ENCODE data around the gene PTPN20.

PTPN20 gene

GRCh38 chr10:47043928-47044538 lies 132.8 kb downstream of the PTPN20 start:
- H3K27me3 ChIP-seq (ENCODE audit: insufficient read depth, low read length) = no peaks in the 10 kb centered on the region
- H2AFZ ChIP-seq (ENCODE audit: low read length, unreplicated experiment) = no peak overlapping the region

GRCh38 chr10:47044741-47045140 lies 133.5 kb downstream of the PTPN20 start:
- Histone ChIP-seq H2AFZ (ENCODE audit: low read length, unreplicated experiment) (no peak overlapping the region), H3K4me3 (ENCODE audit: low read depth, low read length) (no peak overlapping the region), H3K27ac (ENCODE audit: low read depth, low read length) (no peak overlapping the region), H3K79me2 (ENCODE audit: control insufficient read depth, insufficient read depth, low read length, unreplicated experiment) (no peaks in the 10 kb centered on the region), H3K27me3 (ENCODE audit: insufficient read depth, low read length) (no peaks in the 10 kb centered on the region), H3K36me3 (ENCODE audit: insufficient read depth, low read length) (no peaks in the 10 kb centered on the region), H3K4me1 (ENCODE audit: control insufficient read depth, insufficient read depth, low read length, unreplicated experiment) (no peaks in the 10 kb centered on the region)

More at GRCh38 chr10:47043928-47044538, 132.8 kb downstream of the PTPN20 start:
- Histone ChIP-seq H3K79me2 (ENCODE audit: control insufficient read depth, insufficient read depth, low read length, unreplicated experiment) (no peaks in the 10 kb centered on the region), H3K4me1 (ENCODE audit: control insufficient read depth, insufficient read depth, low read length, unreplicated experiment) (no peaks in the 10 kb centered on the region), H3K36me3 (ENCODE audit: insufficient read depth, low read length) (no peaks in the 10 kb centered on the region), H3K4me3 (ENCODE audit: low read depth, low read length) (no peak overlapping the region), H3K27ac (ENCODE audit: low read depth, low read length) (no peak overlapping the region)

GRCh38 chr10:47045331-47045861 lies 134.2 kb downstream of the PTPN20 start:
- no peaks in the 10 kb centered on the region for H3K27me3 ChIP-seq (ENCODE audit: insufficient read depth, low read length)
- H3K36me3 ChIP-seq (ENCODE audit: insufficient read depth, low read length) = no peaks in the 10 kb centered on the region
- no peaks in the 10 kb centered on the region for H3K79me2 ChIP-seq (ENCODE audit: control insufficient read depth, insufficient read depth, low read length, unreplicated experiment)
- no peak overlapping the region for H3K27ac ChIP-seq (ENCODE audit: low read depth, low read length)
- no peak overlapping the region for H2AFZ ChIP-seq (ENCODE audit: low read length, unreplicated experiment)
- no peak overlapping the region for H3K4me3 ChIP-seq (ENCODE audit: low read depth, low read length)
- no peaks in the 10 kb centered on the region for H3K4me1 ChIP-seq (ENCODE audit: control insufficient read depth, insufficient read depth, low read length, unreplicated experiment)

GRCh38 chr10:47046321-47047126 lies 135.3 kb downstream of the PTPN20 start:
- Histone ChIP-seq H3K27me3 (ENCODE audit: insufficient read depth, low read length) (no peaks in the 10 kb centered on the region), H3K27ac (ENCODE audit: low read depth, low read length) (no peak overlapping the region), H3K79me2 (ENCODE audit: control insufficient read depth, insufficient read depth, low read length, unreplicated experiment) (no peaks in the 10 kb centered on the region), H3K4me3 (ENCODE audit: low read depth, low read length) (no peak overlapping the region), H2AFZ (ENCODE audit: low read length, unreplicated experiment) (no peak overlapping the region), H3K4me1 (ENCODE audit: control insufficient read depth, insufficient read depth, low read length, unreplicated experiment) (no peaks in the 10 kb centered on the region), H3K36me3 (ENCODE audit: insufficient read depth, low read length) (no peaks in the 10 kb centered on the region)

- H3K4me3 ChIP-seq (ENCODE audit: low read depth, low read length) = no peak overlapping the region
- H3K27me3 ChIP-seq (ENCODE audit: insufficient read depth, low read length) = no peaks in the 10 kb centered on the region
- no peak overlapping the region for H2AFZ ChIP-seq (ENCODE audit: low read length, unreplicated experiment)
- no peaks in the 10 kb centered on the region for H3K36me3 ChIP-seq (ENCODE audit: insufficient read depth, low read length)
- H3K79me2 ChIP-seq (ENCODE audit: control insufficient read depth, insufficient read depth, low read length, unreplicated experiment) = no peaks in the 10 kb centered on the region
- H3K27ac ChIP-seq (ENCODE audit: low read depth, low read length) = no peak overlapping the region
- H3K4me1 ChIP-seq (ENCODE audit: control insufficient read depth, insufficient read depth, low read length, unreplicated experiment) = no peaks in the 10 kb centered on the region
Measured at GRCh38 chr10:47047127-47047504, 135.9 kb downstream of the PTPN20 start.

- Histone ChIP-seq H3K27ac (ENCODE audit: low read depth, low read length) (no peak overlapping the region), H3K79me2 (ENCODE audit: control insufficient read depth, insufficient read depth, low read length, unreplicated experiment) (no peaks in the 10 kb centered on the region), H2AFZ (ENCODE audit: low read length, unreplicated experiment) (no peak overlapping the region)
Measured at GRCh38 chr10:47047577-47048525, 136.6 kb downstream of the PTPN20 start.

GRCh38 chr10:47048526-47048905 lies 137.3 kb downstream of the PTPN20 start:
- Histone ChIP-seq H3K79me2 (ENCODE audit: control insufficient read depth, insufficient read depth, low read length, unreplicated experiment) (no peaks in the 10 kb centered on the region), H3K27ac (ENCODE audit: low read depth, low read length) (no peak overlapping the region), H3K36me3 (ENCODE audit: insufficient read depth, low read length) (no peaks in the 10 kb centered on the region), H3K4me3 (ENCODE audit: low read depth, low read length) (no peak overlapping the region), H3K27me3 (ENCODE audit: insufficient read depth, low read length) (no peaks in the 10 kb centered on the region), H3K4me1 (ENCODE audit: control insufficient read depth, insufficient read depth, low read length, unreplicated experiment) (no peaks in the 10 kb centered on the region), H2AFZ (ENCODE audit: low read length, unreplicated experiment) (no peak overlapping the region)

More at GRCh38 chr10:47047577-47048525, 136.6 kb downstream of the PTPN20 start:
- Histone ChIP-seq H3K36me3 (ENCODE audit: insufficient read depth, low read length) (no peaks in the 10 kb centered on the region), H3K4me1 (ENCODE audit: control insufficient read depth, insufficient read depth, low read length, unreplicated experiment) (no peaks in the 10 kb centered on the region), H3K4me3 (ENCODE audit: low read depth, low read length) (no peak overlapping the region), H3K27me3 (ENCODE audit: insufficient read depth, low read length) (no peaks in the 10 kb centered on the region)

GRCh38 chr10:47049056-47049851 lies 138.0 kb downstream of the PTPN20 start:
- no peak overlapping the region for H3K4me3 ChIP-seq (ENCODE audit: low read depth, low read length)
- no peak overlapping the region for H2AFZ ChIP-seq (ENCODE audit: low read length, unreplicated experiment)
- no peaks in the 10 kb centered on the region for H3K27me3 ChIP-seq (ENCODE audit: insufficient read depth, low read length)
- H3K4me1 ChIP-seq (ENCODE audit: control insufficient read depth, insufficient read depth, low read length, unreplicated experiment) = no peaks in the 10 kb centered on the region
- no peaks in the 10 kb centered on the region for H3K79me2 ChIP-seq (ENCODE audit: control insufficient read depth, insufficient read depth, low read length, unreplicated experiment)
- H3K36me3 ChIP-seq (ENCODE audit: insufficient read depth, low read length) = no peaks in the 10 kb centered on the region
- H3K27ac ChIP-seq (ENCODE audit: low read depth, low read length) = no peak overlapping the region

- no peaks in the 10 kb centered on the region for H3K27me3 ChIP-seq (ENCODE audit: insufficient read depth, low read length)
- no peaks in the 10 kb centered on the region for H3K4me1 ChIP-seq (ENCODE audit: control insufficient read depth, insufficient read depth, low read length, unreplicated experiment)
- no peaks in the 10 kb centered on the region for H3K79me2 ChIP-seq (ENCODE audit: control insufficient read depth, insufficient read depth, low read length, unreplicated experiment)
- no peaks in the 10 kb centered on the region for H3K36me3 ChIP-seq (ENCODE audit: insufficient read depth, low read length)
- no peak overlapping the region for H2AFZ ChIP-seq (ENCODE audit: low read length, unreplicated experiment)
- no peak overlapping the region for H3K27ac ChIP-seq (ENCODE audit: low read depth, low read length)
- no peak overlapping the region for H3K4me3 ChIP-seq (ENCODE audit: low read depth, low read length)
Measured at GRCh38 chr10:47049906-47050305, 138.7 kb downstream of the PTPN20 start.
